HG03354 (cell line): ENCODE measurements around the gene NMS.

Experiments used
- ATAC-seq: cut with Tn5 transposase; IDR thresholded peaks from one replicate; pipeline ENCODE4 v1.9.1; 2021; ENCODE audit warnings: mild to moderate bottlenecking; ENCODE audit not compliant: unreplicated experiment, poor library complexity, severe bottlenecking

Gene NMS

GRCh38 chr2:100483895-100484294 lies 13.6 kb downstream of the NMS start:
- ATAC-seq: no peak

- ATAC-seq: no peak
These were observed 14.1 kb downstream of the NMS start for GRCh38 chr2:100484390-100484789.

GRCh38 chr2:100485396-100485795 lies 15.1 kb downstream of the NMS start:
- ATAC-seq: no peak

GRCh38 chr2:100494712-100495111 lies 24.4 kb downstream of the NMS start:
- no peak for ATAC-seq

GRCh38 chr2:100502782-100503181 lies 32.5 kb downstream of the NMS start:
- ATAC-seq: no peak

GRCh38 chr2:100504542-100504941 lies 34.3 kb downstream of the NMS start:
- ATAC-seq: no peak

GRCh38 chr2:100509066-100509465 lies 38.8 kb downstream of the NMS start:
- no peak for ATAC-seq

- no peak for ATAC-seq
These were observed 43.4 kb downstream of the NMS start for GRCh38 chr2:100513650-100514049.

- no peak for ATAC-seq
These were observed 47.3 kb downstream of the NMS start for GRCh38 chr2:100517556-100517955.

- no peak for ATAC-seq
These were observed 48.5 kb downstream of the NMS start for GRCh38 chr2:100518801-100519200.

GRCh38 chr2:100520224-100520623 lies 49.9 kb downstream of the NMS start:
- ATAC-seq: no peak

GRCh38 chr2:100522430-100522829 lies 52.1 kb downstream of the NMS start:
- no peak for ATAC-seq

GRCh38 chr2:100524331-100524730 lies 54.0 kb downstream of the NMS start:
- no peak for ATAC-seq

- no peak for ATAC-seq
These were observed 56.6 kb downstream of the NMS start for GRCh38 chr2:100526868-100527267.

GRCh38 chr2:100527440-100528015 lies 57.2 kb downstream of the NMS start:
- ATAC-seq: no peak

GRCh38 chr2:100529176-100529575 lies 58.9 kb downstream of the NMS start:
- ATAC-seq: no peak

GRCh38 chr2:100529900-100530299 lies 59.6 kb downstream of the NMS start:
- no peak for ATAC-seq
